GM19397 (cell line): ENCODE measurements around the gene TM4SF5.

Experiments used
- ATAC-seq: cut with Tn5 transposase; IDR thresholded peaks from one replicate; pipeline ENCODE4 v1.9.1; 2021; ENCODE audit warnings: mild to moderate bottlenecking, moderate library complexity; ENCODE audit not compliant: unreplicated experiment

TM4SF5 gene

DNA sequence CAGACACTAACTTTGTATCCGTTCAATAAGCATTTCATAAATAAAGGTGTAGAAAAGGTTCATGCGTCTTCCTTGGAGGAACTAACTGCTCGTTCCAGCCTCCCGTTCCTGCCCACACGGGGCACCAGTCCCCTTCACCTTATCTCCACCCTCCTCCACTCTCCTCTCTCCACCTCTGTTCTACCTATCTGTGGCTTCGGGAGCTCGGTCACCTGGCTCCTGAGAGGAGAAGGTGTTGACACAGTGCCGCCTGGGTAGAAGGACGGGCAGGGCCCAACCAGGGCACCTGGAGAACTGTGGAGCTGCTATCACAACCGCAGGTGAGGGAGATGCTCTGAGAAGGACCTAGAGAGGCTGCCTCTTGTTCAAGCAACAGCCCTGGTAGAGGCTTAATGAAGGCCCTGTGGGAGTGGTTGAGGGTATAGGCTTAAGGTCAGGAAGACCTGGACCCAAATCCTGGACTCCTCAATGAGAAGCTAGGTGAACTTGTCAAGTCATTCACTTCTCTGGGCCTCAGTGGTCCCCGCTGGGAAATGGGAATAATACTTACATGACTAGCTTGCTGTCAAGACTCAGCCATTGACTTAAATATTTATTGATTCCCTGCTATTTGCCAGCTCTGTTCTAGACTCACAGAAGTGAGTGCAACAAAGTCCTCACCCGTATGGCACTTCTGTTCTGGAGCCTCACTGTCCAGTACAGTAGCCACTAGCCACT, 51.8 kb downstream of the TM4SF5 start:
- ATAC-seq, result no peak

GRCh38 chr17:4827399-4827798, 55.7 kb downstream of the TM4SF5 start:
- no peak for ATAC-seq

GRCh38 chr17:4832829-4833177, 61.1 kb downstream of the TM4SF5 start:
- peak; percentile 4 for ATAC-seq
